ENCODE data around the gene PRKAG2. TPM values are rescaled to one million over a fixed set of nuclear protein-coding genes. Genes with fewer than 3 reads are reported as not detected.

Gene PRKAG2
- 10 to 100 TPM; 23.5 to 25.6 TPM for total RNA-seq

- peak; percentile 74 for DNase-seq
- Mint-ChIP-seq H3K36me3 (no peaks in the 10 kb centered on the region), H3K27ac (peak within 1 kb of the TSS; percentile 87), H3K9me3 (no peaks in the 10 kb centered on the region), H3K27me3 (no peaks in the 10 kb centered on the region), H3K4me1 (ENCODE audit: low read depth) (peaks cover 14% of the 10 kb centered on the region), H3K4me3 (peak within 1 kb of the TSS; percentile 96)
- ChIA-PET POLR2A (interaction anchor here (0.5 to 1.7 kb wide), 7 partner anchors 26 to 535 kb away, joined by 3 to 7 read pairs (median 4); partner anchors contain the start of genes NUB1 and RHEB), CTCF (interaction anchor here (0.6 to 4.4 kb wide), 6 partner anchors 26 to 119 kb away, joined by 3 to 35 read pairs (median 4); no protein-coding TSS in a partner anchor)
- intact Hi-C loops (cut with micrococcal nuclease): loop anchor here (1.0 to 5.0 kb wide), 9 partner anchors 38 to 585 kb away; partner anchors contain the start of genes CRYGN and GALNT11
Observed at GRCh38 chr7:151876899-151877777, at the start of gene PRKAG2. PRKAG2 (minus strand) TSS chr7:151877115; CDS start chr7:151876620, 495 bp downstream.

- intact Hi-C loops (cut with micrococcal nuclease): no loop called here
- ChIA-PET POLR2A (no interaction called here), CTCF (interaction anchor here (1.2 kb wide), 1 partner anchor 49 kb away, joined by 3 read pairs; the partner anchor contains the start of gene PRKAG2)
- H3K27me3 Mint-ChIP-seq: peaks cover 20% of the 10 kb centered on the region
- no peak overlapping the region for H3K4me3 Mint-ChIP-seq
- H3K4me1 Mint-ChIP-seq (ENCODE audit: low read depth): peaks cover 17% of the 10 kb centered on the region
- no peak for DNase-seq
- no peaks in the 10 kb centered on the region for H3K9me3 Mint-ChIP-seq
- H3K27ac Mint-ChIP-seq: no peak overlapping the region
- H3K36me3 Mint-ChIP-seq: no peaks in the 10 kb centered on the region
Observed at GRCh38 chr7:151926336-151926712, 49.4 kb upstream of the PRKAG2 start.

GRCh38 chr7:151925446-151926335 lies 48.8 kb upstream of the PRKAG2 start:
- intact Hi-C loops (cut with micrococcal nuclease): no loop called here
- Mint-ChIP-seq H3K9me3 (no peaks in the 10 kb centered on the region), H3K4me1 (ENCODE audit: low read depth) (peaks cover 19% of the 10 kb centered on the region), H3K27me3 (peaks cover 23% of the 10 kb centered on the region), H3K27ac (peak overlapping the region; percentile 76), H3K4me3 (no peak overlapping the region), H3K36me3 (no peaks in the 10 kb centered on the region)
- POLR2A ChIA-PET: no interaction called here
- peak; percentile 56 for DNase-seq
- CTCF ChIA-PET: interaction anchor here (1.2 kb wide), 1 partner anchor 49 kb away, joined by 3 read pairs; the partner anchor contains the start of gene PRKAG2

DNA sequence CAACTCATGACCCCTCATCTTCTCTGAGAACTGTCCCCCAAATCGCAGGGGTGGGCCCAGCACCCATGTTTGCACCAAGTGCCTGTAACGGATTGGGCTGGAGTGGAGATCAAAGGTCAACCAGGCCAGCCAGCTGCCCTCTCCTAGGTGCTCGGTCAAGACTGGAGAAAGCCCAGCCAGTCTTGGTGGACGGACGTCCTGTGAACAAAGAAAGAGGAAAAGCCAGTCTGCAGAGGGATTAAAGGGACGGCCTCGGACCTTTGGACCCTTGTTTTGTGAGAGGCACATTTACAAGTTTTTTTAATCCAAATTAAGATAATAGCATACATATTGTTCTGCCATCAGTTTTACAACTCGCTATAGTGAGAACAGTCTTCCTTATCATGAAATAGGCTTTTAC lies 47.6 kb upstream of the PRKAG2 start:
- Mint-ChIP-seq H3K9me3 (no peaks in the 10 kb centered on the region), H3K36me3 (no peaks in the 10 kb centered on the region), H3K27me3 (peaks cover 21% of the 10 kb centered on the region), H3K4me1 (ENCODE audit: low read depth) (peaks cover 19% of the 10 kb centered on the region), H3K27ac (no peak overlapping the region), H3K4me3 (no peak overlapping the region)
- intact Hi-C loops (cut with micrococcal nuclease): no loop called here
- ChIA-PET POLR2A (no interaction called here), CTCF (no interaction called here)
- no peak for DNase-seq

DNA sequence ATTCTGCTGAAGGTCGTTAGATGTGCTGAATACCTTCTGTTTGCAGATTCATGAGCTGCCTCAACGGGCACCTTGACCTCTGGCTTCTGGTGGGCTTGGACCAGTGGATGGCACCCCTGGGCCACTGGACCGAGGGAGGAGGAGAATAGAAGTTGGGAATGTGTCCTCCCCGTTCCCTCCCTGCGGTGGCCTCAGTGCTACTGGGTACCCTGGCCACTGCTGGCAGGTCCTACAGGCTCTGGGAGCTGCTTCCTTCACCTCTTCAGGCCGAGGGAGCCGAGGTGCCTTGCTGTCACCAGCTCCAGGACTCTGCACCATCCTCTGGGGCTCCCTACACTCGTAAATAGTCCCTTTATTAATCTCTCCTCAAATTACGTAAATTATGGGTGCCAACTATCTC lies 47.1 kb upstream of the PRKAG2 start:
- intact Hi-C loops (cut with micrococcal nuclease): no loop called here
- POLR2A ChIA-PET: no interaction called here
- H3K27me3 Mint-ChIP-seq: peaks cover 21% of the 10 kb centered on the region

GRCh38 chr7:151923097-151923876 lies 46.4 kb upstream of the PRKAG2 start:
- CTCF ChIA-PET: interaction anchor here (1.5 kb wide), 1 partner anchor 141 kb away, joined by 3 read pairs; no protein-coding TSS in a partner anchor
- peaks cover 21% of the 10 kb centered on the region for H3K27me3 Mint-ChIP-seq
- no peaks in the 10 kb centered on the region for H3K9me3 Mint-ChIP-seq
- POLR2A ChIA-PET: no interaction called here
- intact Hi-C loops (cut with micrococcal nuclease): no loop called here
- no peak overlapping the region for H3K4me3 Mint-ChIP-seq
- H3K36me3 Mint-ChIP-seq: no peaks in the 10 kb centered on the region
- no peak for DNase-seq
- no peak overlapping the region for H3K27ac Mint-ChIP-seq
- peaks cover 19% of the 10 kb centered on the region for H3K4me1 Mint-ChIP-seq (ENCODE audit: low read depth)

More for the DNA sequence above, 47.1 kb upstream of the PRKAG2 start:
- DNase-seq: no peak
- Mint-ChIP-seq H3K27ac (no peak overlapping the region), H3K9me3 (no peaks in the 10 kb centered on the region), H3K36me3 (no peaks in the 10 kb centered on the region), H3K4me3 (no peak overlapping the region), H3K4me1 (ENCODE audit: low read depth) (peaks cover 19% of the 10 kb centered on the region)
- CTCF ChIA-PET: no interaction called here

GRCh38 chr7:151921451-151921850 lies 44.5 kb upstream of the PRKAG2 start:
- intact Hi-C loops (cut with micrococcal nuclease): no loop called here
- Mint-ChIP-seq H3K9me3 (no peaks in the 10 kb centered on the region), H3K27me3 (peaks cover 21% of the 10 kb centered on the region), H3K4me3 (no peak overlapping the region), H3K4me1 (ENCODE audit: low read depth) (peaks cover 19% of the 10 kb centered on the region), H3K36me3 (no peaks in the 10 kb centered on the region), H3K27ac (no peak overlapping the region)
- ChIA-PET CTCF (interaction anchor here (1.5 kb wide), 1 partner anchor 139 kb away, joined by 3 read pairs; no protein-coding TSS in a partner anchor), POLR2A (no interaction called here)
- peak; percentile 16 for DNase-seq

GRCh38 chr7:151920488-151920887 lies 43.6 kb upstream of the PRKAG2 start:
- Mint-ChIP-seq H3K4me1 (ENCODE audit: low read depth) (peaks cover 11% of the 10 kb centered on the region), H3K27me3 (peaks cover 19% of the 10 kb centered on the region), H3K4me3 (no peak overlapping the region), H3K27ac (no peak overlapping the region), H3K9me3 (no peaks in the 10 kb centered on the region), H3K36me3 (no peaks in the 10 kb centered on the region)
- intact Hi-C loops (cut with micrococcal nuclease): no loop called here
- DNase-seq: no peak
- CTCF ChIA-PET: no interaction called here
- POLR2A ChIA-PET: no interaction called here

DNA sequence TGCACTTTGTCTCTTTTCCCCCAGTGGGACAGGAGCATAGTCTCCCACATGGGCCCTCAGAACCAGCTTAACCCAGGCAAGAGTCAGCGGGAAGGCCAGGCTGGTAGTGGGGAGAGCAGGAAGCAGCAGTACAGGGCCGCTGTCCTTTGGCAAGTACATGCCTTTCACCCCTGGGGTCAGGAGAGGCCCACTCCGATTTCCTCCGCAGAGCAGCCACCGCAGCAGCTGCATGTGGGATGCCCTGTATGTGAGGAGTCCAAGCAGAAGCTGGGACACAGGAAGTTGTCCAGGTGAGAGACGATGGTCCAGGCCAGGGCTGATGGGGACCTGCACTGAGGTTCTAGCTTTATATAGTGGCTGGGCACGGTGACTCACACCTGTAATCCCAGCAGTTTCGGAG lies 42.7 kb upstream of the PRKAG2 start:
- H3K9me3 Mint-ChIP-seq: peaks cover 7% of the 10 kb centered on the region
- POLR2A ChIA-PET: no interaction called here
- no peaks in the 10 kb centered on the region for H3K36me3 Mint-ChIP-seq
- no peak for DNase-seq
- no peak overlapping the region for H3K27ac Mint-ChIP-seq
- CTCF ChIA-PET: no interaction called here
- peaks cover 7% of the 10 kb centered on the region for H3K4me1 Mint-ChIP-seq (ENCODE audit: low read depth)
- no peak overlapping the region for H3K4me3 Mint-ChIP-seq
- intact Hi-C loops (cut with micrococcal nuclease): no loop called here
- H3K27me3 Mint-ChIP-seq: peaks cover 16% of the 10 kb centered on the region

DNA sequence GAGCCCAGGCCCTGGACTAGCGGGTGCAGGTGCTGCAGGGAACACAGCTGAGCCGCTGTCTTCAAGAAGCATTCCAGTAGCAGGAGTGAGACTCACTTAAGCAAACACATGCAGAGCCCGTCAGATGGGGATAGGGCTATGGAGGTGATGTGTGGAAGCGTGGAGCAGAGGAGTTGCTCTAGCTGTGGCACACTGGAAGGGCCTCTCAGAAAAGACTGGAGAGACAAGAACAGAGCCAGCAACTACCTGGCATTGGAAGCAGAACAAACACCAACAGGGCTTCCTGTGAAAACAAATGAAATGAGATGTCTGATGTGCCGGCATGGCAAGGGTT lies 41.6 kb upstream of the PRKAG2 start:
- ChIA-PET CTCF (interaction anchor here (1.0 kb wide), 1 partner anchor 227 kb away, joined by 3 read pairs; no protein-coding TSS in a partner anchor), POLR2A (no interaction called here)
- H3K36me3 Mint-ChIP-seq: no peaks in the 10 kb centered on the region
- H3K4me1 Mint-ChIP-seq (ENCODE audit: low read depth): peaks cover 7% of the 10 kb centered on the region
- intact Hi-C loops (cut with micrococcal nuclease): no loop called here
- H3K4me3 Mint-ChIP-seq: no peak overlapping the region
- H3K9me3 Mint-ChIP-seq: peaks cover 14% of the 10 kb centered on the region
- DNase-seq: no peak
- peaks cover 13% of the 10 kb centered on the region for H3K27me3 Mint-ChIP-seq
- no peak overlapping the region for H3K27ac Mint-ChIP-seq

DNA sequence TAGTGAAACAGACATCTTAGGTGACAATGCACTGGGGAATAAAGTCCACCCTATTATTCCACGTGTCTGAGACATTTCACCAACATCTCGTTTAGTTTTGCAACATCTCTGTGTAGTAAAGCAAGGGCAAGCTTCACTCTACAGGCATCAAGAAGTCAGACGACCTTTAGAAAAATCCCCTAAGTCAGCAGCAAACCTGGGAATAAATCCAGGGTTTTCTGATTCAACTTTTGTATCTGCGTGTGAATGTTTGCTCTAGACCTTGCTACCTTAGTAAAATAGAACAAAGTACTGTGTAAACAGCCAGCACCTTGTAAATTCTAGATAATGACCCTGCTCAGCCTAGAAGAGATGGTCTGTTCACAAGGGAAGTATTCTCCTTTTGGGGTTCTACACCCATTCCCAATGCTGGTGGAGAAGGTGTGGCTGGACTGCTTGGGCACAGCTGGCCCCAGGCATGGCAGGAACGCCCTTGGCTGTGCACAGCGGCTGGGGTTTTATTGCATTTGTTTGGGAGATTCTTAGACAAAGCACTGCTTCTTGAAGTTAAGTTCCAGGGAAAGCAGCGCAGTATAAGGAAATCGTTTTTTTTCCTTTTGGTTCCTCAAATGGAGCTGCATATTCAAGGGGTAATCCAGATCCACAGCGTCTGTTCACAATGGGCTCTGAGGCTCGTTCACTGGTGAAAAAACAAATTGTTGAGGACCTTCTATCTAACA lies 41.0 kb upstream of the PRKAG2 start:
- Mint-ChIP-seq H3K9me3 (peaks cover 14% of the 10 kb centered on the region), H3K27ac (no peak overlapping the region), H3K27me3 (peaks cover 11% of the 10 kb centered on the region), H3K4me1 (ENCODE audit: low read depth) (peaks cover 7% of the 10 kb centered on the region), H3K4me3 (no peak overlapping the region), H3K36me3 (no peaks in the 10 kb centered on the region)
- ChIA-PET POLR2A (no interaction called here), CTCF (no interaction called here)
- intact Hi-C loops (cut with micrococcal nuclease): no loop called here
- DNase-seq: no peak

Measured in activated CD4-positive, alpha-beta memory T cell treated with anti-CD3 and anti-CD28 coated beads for 36 hours (primary cell).